ENCODE measurements around the gene SSH2.

Gene SSH2

GRCh38 chr17:29929006-29929532, 959 bp downstream of the SSH2 start:
- DNase-seq (ENCODE audit: low spot score): no peak
- Histone ChIP-seq H3K27ac (peak overlapping the region; percentile 89 to 96), H3K4me3 (peak overlapping the region; percentile 93)
- TF ChIP-seq, protein P1, sequence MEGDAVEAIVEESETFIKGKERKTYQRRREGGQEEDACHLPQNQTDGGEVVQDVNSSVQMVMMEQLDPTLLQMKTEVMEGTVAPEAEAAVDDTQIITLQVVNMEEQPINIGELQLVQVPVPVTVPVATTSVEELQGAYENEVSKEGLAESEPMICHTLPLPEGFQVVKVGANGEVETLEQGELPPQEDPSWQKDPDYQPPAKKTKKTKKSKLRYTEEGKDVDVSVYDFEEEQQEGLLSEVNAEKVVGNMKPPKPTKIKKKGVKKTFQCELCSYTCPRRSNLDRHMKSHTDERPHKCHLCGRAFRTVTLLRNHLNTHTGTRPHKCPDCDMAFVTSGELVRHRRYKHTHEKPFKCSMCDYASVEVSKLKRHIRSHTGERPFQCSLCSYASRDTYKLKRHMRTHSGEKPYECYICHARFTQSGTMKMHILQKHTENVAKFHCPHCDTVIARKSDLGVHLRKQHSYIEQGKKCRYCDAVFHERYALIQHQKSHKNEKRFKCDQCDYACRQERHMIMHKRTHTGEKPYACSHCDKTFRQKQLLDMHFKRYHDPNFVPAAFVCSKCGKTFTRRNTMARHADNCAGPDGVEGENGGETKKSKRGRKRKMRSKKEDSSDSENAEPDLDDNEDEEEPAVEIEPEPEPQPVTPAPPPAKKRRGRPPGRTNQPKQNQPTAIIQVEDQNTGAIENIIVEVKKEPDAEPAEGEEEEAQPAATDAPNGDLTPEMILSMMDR (IDR thresholded peaks at IDR 0.05): no peak

DNA sequence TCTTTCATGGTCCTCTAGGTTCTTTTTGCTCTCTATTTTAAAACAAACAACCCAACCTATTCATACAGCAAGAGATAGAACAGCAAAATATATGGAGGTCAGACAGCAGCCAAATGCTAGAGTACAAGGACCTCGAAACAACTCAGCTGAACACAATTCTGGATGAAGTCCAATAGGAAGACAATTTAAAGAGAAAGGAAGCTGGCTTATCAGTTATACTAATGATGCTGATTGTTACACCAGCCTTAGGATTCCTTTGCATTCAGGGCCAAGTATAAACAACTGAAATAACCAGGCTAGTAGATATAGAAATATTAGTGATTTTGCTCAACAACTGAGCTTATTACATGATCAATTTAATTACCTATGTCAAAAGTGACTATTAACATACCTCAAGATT, 2.5 kb downstream of the SSH2 start:
- no peak for DNase-seq (ENCODE audit: low spot score)
- TF ChIP-seq, protein P1 (IDR thresholded peaks at IDR 0.05): no peak
- Histone ChIP-seq H3K4me3 (no peak overlapping the region), H3K27ac (no peak overlapping the region)

DNA sequence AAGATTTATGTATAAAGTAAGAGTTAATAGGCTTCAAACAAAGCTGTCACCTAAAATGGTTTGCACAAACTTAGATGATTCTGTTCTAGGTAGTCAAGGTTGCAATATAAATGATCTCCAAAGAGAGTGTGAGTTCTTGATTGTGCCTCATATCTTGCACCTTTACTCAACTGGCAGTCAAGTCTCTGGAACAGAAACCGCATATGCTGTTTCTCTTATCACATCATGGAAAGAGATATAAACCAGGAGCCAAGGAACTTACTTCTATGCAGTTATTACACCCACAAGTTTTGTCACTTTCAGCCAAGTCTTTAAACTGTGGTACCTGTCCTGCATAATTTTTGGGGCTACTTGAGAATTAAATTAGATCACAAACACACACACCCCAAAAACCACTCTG, 5.2 kb downstream of the SSH2 start:
- no peak overlapping the region for H3K4me3 ChIP-seq
- TF ChIP-seq, protein P1 (IDR thresholded peaks at IDR 0.05): no peak
- no peak for DNase-seq (ENCODE audit: low spot score)
- H3K27ac ChIP-seq: no peak overlapping the region

DNA sequence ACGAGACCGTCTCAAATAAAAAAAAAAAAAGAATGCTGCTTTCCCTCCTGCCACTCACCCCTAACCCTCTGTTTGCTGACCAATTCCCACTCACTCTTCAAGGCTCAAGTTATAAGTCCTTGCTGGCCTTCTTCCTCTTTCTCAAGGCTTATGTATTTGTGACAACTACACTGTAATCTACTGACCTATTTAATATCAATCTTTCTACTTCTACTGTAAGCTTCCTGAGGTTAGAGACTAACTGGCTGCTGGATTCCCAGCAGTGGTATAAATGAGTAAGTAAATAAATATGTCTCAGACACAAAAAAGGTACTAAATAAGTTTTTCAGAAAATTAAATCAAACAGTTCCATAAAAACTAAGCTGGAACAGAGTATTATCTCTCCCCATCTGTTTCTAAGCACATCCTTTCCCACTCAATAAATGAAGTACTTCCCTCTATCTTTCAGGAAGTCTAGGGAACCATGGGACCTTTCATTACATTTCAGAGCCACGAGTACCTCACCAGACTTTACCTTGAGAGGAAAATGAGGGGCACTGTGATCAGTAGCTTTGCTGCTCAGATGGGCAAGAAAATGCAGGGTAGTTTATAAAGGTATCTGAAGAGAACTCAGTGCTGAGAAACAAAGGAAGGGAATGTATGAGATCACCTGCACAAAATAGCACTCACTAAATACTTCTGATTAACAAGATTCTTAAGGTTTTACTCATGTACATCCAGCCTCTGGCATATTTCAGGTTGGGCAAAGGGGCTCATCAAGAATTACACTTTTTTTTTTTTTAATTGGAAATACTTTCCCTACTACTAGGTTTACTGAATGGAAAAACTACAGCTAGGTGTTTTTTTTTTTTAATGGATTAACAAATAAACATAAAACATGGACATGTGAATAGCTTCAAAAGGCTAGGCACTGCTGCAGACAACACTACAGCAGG, 10.8 kb downstream of the SSH2 start:
- TF ChIP-seq, protein P1 (IDR thresholded peaks at IDR 0.05): no peak
- DNase-seq (ENCODE audit: low spot score): no peak
- Histone ChIP-seq H3K27ac (no peak overlapping the region), H3K4me3 (no peak overlapping the region)

GRCh38 chr17:29918016-29918415, 12.0 kb downstream of the SSH2 start:
- Histone ChIP-seq H3K4me3 (no peak overlapping the region), H3K27ac (no peak overlapping the region)
- no peak for DNase-seq (ENCODE audit: low spot score)
- TF ChIP-seq, protein P1 (IDR thresholded peaks at IDR 0.05): no peak

- no peak overlapping the region for H3K4me3 ChIP-seq
- no peak overlapping the region for H3K27ac ChIP-seq
- no peak for DNase-seq (ENCODE audit: low spot score)
- TF ChIP-seq, protein P1 (IDR thresholded peaks at IDR 0.05): no peak
Measured at GRCh38 chr17:29914819-29915537, 15.1 kb downstream of the SSH2 start.

Measured in coronary artery (tissue), 2 donors.